Activated T-cell treated with anti-CD3 and anti-CD28 coated beads, Interleukin-2, amount 50 U/mL, for 72 hours (primary cell): ENCODE data around the gene KDM5B. TPM values are rescaled to one million over a fixed set of nuclear protein-coding genes. Genes with fewer than 3 reads are reported as not detected.

Experiments used
- ATAC-seq, 2 donors: fragments of 150-1000 bp; cut with Tn5 transposase; replicated peaks in 1 of 2; 2 replicates each; pipeline ENCODE4 v1.10.0; 2021; ENCODE audit warnings: moderate library complexity in 2 of 2, mild to moderate bottlenecking in 1 of 2
- DNase-seq, 2 donors: peaks; one replicate each; pipeline ENCODE4 v3.0.0; 2021 to 2022; ENCODE audit warnings: mixed read lengths in 1 of 2
- H3K27ac Mint-ChIP-seq: one replicate; pipeline ENCODE4 v1.8.0; 2022; ENCODE audit warnings: mild to moderate bottlenecking, moderate library complexity, mixed read lengths
- H3K27me3 Mint-ChIP-seq: one replicate; pipeline ENCODE4 v1.8.0; 2022; ENCODE audit warnings: low read depth, mixed read lengths
- H3K36me3 Mint-ChIP-seq, 2 donors: one replicate each; pipeline ENCODE4 v1.8.0; 2022; ENCODE audit warnings: mixed read lengths in 2 of 2, mild to moderate bottlenecking in 1 of 2; ENCODE audit not compliant: insufficient read depth in 2 of 2
- H3K4me1 Mint-ChIP-seq: one replicate; pipeline ENCODE4 v1.8.0; 2022; ENCODE audit warnings: low read depth, mixed read lengths
- H3K4me3 Mint-ChIP-seq, 2 donors: one replicate each; pipeline ENCODE4 v1.8.0; 2022; ENCODE audit warnings: mild to moderate bottlenecking in 2 of 2, mixed read lengths in 2 of 2, moderate library complexity in 2 of 2
- H3K9me3 Mint-ChIP-seq, 2 donors: one replicate each; pipeline ENCODE4 v1.8.0; 2022; ENCODE audit warnings: mixed read lengths in 2 of 2
- total RNA-seq, 2 donors: library from RNA; stranded (reverse); gene quantifications; one replicate each; pipeline ENCODE4 v1.2.3, GENCODE V29; 2022

Gene KDM5B
- 10 to 100 TPM; 47.0 to 53.6 TPM for total RNA-seq

DNA sequence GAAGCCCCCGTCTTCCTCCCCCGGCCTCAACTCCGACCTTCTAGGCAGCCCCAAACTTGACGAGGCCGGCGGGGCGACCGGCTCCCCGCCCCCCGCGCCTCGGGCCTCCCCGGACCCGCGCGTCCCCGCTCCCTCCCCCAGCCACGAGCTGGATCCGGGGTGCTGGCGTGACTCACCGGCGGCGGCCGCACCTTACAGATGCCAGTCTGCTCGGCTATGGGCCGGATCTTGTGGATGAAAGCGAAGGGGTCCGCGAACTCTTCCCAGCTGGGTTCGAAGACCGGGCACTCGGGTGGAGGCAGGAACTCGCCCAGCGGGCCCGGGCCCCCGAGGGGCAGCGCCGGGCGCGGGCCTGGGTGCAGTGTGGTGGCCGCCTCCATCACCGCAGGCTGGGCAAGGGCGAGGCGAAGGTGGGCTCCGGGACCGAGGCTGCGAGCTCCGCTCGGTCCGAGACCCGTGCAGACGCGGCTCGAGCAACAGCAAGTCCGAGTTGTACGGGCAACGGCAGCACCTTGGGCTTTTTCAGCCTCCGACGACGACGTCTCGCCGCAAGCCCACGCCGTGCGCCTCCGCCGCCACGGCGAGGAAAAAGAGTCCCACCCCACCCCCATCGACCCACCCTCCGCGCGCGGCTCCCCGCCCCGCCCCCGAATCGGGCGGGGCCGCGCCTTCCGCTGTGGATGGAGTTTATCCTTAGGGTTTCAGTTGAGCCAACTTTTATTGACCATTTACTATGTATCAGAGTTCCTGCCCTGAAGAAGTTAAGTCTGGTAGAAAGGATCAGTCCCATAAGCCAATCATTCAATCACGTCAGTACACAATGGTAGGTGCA is at the start of gene KDM5B:
KDM5B (minus strand) TSS at position 496 of the 832 bp plus-strand sequence; CDS start at position 380, 116 bp downstream.
- H3K27me3 Mint-ChIP-seq, result peaks cover 27% of the 10 kb centered on the region
- H3K27ac Mint-ChIP-seq, result peak within 1 kb of the TSS; percentile 79
- ATAC-seq, result peak; percentile 60 to 69
- H3K4me1 Mint-ChIP-seq, result peaks cover 60% of the 10 kb centered on the region
- peak; percentile 78 to 85 for DNase-seq
- H3K9me3 Mint-ChIP-seq, result no peaks in the 10 kb centered on the region
- peak within 1 kb of the TSS; percentile 91 to 98 for H3K4me3 Mint-ChIP-seq
- peaks cover 2 to 5% of the 10 kb centered on the region in 2 donors for H3K36me3 Mint-ChIP-seq

GRCh38 chr1:202857136-202857610 is 49.0 kb upstream of the KDM5B start:
- H3K27ac Mint-ChIP-seq, result no peak overlapping the region
- no peaks in the 10 kb centered on the region for H3K36me3 Mint-ChIP-seq
- no peak overlapping the region for H3K4me3 Mint-ChIP-seq
- H3K9me3 Mint-ChIP-seq, result no peaks in the 10 kb centered on the region
- DNase-seq, result no peak
- peaks cover 10% of the 10 kb centered on the region for H3K4me1 Mint-ChIP-seq
- peaks cover 23% of the 10 kb centered on the region for H3K27me3 Mint-ChIP-seq
- ATAC-seq, result no peak

DNA sequence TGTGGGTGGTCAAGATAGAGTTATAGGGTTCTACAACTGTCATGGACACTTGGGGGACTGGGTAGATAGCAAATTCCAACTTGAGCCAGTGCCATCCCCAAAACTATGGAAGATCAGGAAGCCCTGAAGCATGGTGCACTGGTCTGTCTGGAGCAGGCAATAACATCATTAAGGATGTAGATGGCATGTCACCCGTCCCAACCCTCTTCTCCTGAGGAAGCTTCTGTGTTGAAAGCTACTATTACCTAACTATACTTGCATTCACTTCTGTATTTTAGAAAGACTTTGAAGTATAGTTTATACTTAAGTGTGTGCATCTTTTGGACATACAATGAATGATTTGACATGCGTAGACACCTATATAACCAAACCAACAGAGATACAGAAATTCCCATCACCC is 47.8 kb upstream of the KDM5B start:
- Mint-ChIP-seq H3K4me3 (no peak overlapping the region), H3K36me3 (no peaks in the 10 kb centered on the region), H3K27me3 (peaks cover 11% of the 10 kb centered on the region), H3K4me1 (no peaks in the 10 kb centered on the region), H3K27ac (no peak overlapping the region), H3K9me3 (no peaks in the 10 kb centered on the region)
- ATAC-seq (no peak), DNase-seq (no peak)

GRCh38 chr1:202854787-202855186 is 46.6 kb upstream of the KDM5B start:
- Mint-ChIP-seq H3K27me3 (peaks cover 8% of the 10 kb centered on the region), H3K27ac (no peak overlapping the region), H3K36me3 (no peaks in the 10 kb centered on the region), H3K4me3 (no peak overlapping the region), H3K4me1 (no peaks in the 10 kb centered on the region), H3K9me3 (no peaks in the 10 kb centered on the region)
- DNase-seq, result no peak
- no peak for ATAC-seq

- H3K27ac Mint-ChIP-seq, result no peak overlapping the region
- peak; percentile 79 to 86 for ATAC-seq
- peaks cover 11% of the 10 kb centered on the region for H3K4me1 Mint-ChIP-seq
These were observed 44.1 kb upstream of the KDM5B start for GRCh38 chr1:202852163-202852904.

DNA sequence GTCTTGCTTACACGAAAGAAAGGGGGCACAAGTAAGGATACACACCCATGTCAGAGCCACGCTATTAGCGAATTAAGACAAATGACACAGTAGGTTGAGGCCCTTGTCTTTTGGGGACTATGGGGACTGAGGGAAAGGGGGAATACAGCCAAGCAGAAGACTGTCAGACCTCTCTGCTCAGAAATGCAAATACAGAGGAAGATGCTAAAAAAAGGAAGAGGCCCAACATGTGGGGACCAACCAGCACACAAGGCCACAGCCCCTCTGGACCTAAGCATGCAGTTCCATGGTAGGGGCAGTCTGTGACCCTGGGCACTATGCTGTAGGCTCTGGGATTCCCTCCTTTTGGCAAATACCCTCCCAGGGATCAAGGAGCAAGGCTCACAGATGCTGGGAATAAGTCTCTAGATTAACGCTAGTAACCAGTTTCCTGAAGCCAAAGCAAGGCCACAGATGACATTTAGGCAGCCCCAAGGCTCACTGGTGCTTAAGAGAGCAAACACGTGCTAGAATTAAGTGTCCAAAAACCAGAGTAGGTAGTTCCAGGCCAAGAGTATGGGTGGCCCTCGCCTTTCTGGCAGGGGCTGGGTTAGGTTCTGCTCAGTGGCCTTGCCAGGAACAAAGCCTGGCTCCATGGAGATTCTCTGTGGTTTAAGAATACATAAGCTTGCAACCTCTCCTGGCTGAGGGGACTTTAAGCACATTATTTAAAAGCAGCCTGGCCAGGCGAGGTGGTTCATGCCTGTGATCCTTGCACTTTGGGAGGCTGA is 42.6 kb upstream of the KDM5B start:
- Mint-ChIP-seq H3K27me3 (no peaks in the 10 kb centered on the region), H3K9me3 (no peaks in the 10 kb centered on the region), H3K36me3 (no peaks in the 10 kb centered on the region), H3K4me3 (no peak overlapping the region), H3K4me1 (peaks cover 11% of the 10 kb centered on the region), H3K27ac (no peak overlapping the region)
- DNase-seq, result no peak
- ATAC-seq, result no peak

More at GRCh38 chr1:202852163-202852904, 44.1 kb upstream of the KDM5B start:
- Mint-ChIP-seq H3K27me3 (no peaks in the 10 kb centered on the region), H3K4me3 (no peak overlapping the region), H3K9me3 (no peaks in the 10 kb centered on the region), H3K36me3 (no peaks in the 10 kb centered on the region)
- peak; percentile 38 to 56 for DNase-seq

DNA sequence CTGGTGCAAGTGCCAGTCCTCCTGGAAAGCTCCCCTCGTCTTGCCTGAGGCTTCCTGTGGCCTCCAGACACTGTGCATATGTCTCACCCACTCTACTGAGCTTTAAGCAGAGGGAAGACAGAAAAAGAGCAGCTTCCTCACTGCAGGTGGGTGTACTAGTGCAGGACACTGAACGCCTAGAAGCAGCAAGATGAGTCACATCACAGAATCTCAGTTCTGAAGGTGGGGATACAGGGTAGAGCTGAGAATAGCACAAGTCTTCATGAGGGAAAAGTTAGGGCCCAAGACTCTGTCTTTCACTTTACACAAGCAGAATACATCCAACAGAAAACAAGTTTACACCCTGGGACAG is 39.9 kb upstream of the KDM5B start:
- no peak overlapping the region for H3K4me3 Mint-ChIP-seq
- no peaks in the 10 kb centered on the region for H3K27me3 Mint-ChIP-seq
- ATAC-seq, result peak in 1 of 2 donors; percentile 62
- DNase-seq, result no peak
- no peaks in the 10 kb centered on the region for H3K9me3 Mint-ChIP-seq
- H3K4me1 Mint-ChIP-seq, result peaks cover 11% of the 10 kb centered on the region
- no peaks in the 10 kb centered on the region for H3K36me3 Mint-ChIP-seq
- H3K27ac Mint-ChIP-seq, result no peak overlapping the region

- peaks cover 11% of the 10 kb centered on the region for H3K4me1 Mint-ChIP-seq
- peaks cover 6% of the 10 kb centered on the region for H3K27me3 Mint-ChIP-seq
- ATAC-seq (no peak), DNase-seq (no peak)
- H3K36me3 Mint-ChIP-seq, result no peaks in the 10 kb centered on the region
- no peak overlapping the region for H3K4me3 Mint-ChIP-seq
- no peak overlapping the region for H3K27ac Mint-ChIP-seq
- H3K9me3 Mint-ChIP-seq, result no peaks in the 10 kb centered on the region
These were observed 36.7 kb upstream of the KDM5B start for GRCh38 chr1:202844935-202845334.

GRCh38 chr1:202844259-202844658 is 36.0 kb upstream of the KDM5B start:
- Mint-ChIP-seq H3K4me3 (no peak overlapping the region), H3K4me1 (peaks cover 11% of the 10 kb centered on the region), H3K36me3 (no peaks in the 10 kb centered on the region), H3K9me3 (no peaks in the 10 kb centered on the region), H3K27me3 (peaks cover 6% of the 10 kb centered on the region), H3K27ac (no peak overlapping the region)
- no peak for ATAC-seq
- DNase-seq, result no peak

- Mint-ChIP-seq H3K4me1 (peaks cover 1% of the 10 kb centered on the region), H3K36me3 (no peaks in the 10 kb centered on the region), H3K4me3 (no peak overlapping the region), H3K27ac (no peak overlapping the region), H3K27me3 (peaks cover 6% of the 10 kb centered on the region), H3K9me3 (no peaks in the 10 kb centered on the region)
- DNase-seq, result no peak
- ATAC-seq, result no peak
These were observed 34.9 kb upstream of the KDM5B start for GRCh38 chr1:202843081-202843480.

DNA sequence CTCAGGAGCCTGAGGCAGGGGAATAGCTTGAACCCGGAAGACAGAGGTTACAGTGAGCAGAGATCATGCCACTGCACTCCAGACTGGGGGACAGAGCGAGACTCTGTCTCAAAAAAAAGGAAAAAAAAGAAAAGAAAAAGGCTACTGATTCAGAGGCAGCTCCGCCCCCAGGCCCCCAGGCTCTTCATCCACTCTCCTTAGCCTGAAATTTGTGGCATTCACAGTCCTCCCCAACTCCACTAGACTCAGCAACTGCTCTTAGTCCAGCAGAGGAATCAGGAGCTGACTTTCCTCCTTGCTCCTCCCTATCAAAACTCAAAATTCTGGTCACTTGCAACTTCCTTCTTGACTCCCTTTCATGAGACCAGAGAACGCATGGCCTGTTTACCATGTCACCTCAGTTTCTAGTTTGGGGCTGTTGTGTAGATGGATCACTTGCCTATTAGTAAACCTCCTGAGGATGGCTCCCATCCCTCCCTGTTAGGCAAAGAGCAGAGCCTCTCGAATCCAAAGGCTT is 29.6 kb upstream of the KDM5B start:
- no peaks in the 10 kb centered on the region for H3K9me3 Mint-ChIP-seq
- DNase-seq, result no peak
- peaks cover 11% of the 10 kb centered on the region for H3K27me3 Mint-ChIP-seq
- no peak overlapping the region for H3K4me3 Mint-ChIP-seq
- H3K27ac Mint-ChIP-seq, result no peak overlapping the region
- H3K4me1 Mint-ChIP-seq, result peaks cover 40% of the 10 kb centered on the region
- ATAC-seq, result no peak
- no peaks in the 10 kb centered on the region for H3K36me3 Mint-ChIP-seq

DNA sequence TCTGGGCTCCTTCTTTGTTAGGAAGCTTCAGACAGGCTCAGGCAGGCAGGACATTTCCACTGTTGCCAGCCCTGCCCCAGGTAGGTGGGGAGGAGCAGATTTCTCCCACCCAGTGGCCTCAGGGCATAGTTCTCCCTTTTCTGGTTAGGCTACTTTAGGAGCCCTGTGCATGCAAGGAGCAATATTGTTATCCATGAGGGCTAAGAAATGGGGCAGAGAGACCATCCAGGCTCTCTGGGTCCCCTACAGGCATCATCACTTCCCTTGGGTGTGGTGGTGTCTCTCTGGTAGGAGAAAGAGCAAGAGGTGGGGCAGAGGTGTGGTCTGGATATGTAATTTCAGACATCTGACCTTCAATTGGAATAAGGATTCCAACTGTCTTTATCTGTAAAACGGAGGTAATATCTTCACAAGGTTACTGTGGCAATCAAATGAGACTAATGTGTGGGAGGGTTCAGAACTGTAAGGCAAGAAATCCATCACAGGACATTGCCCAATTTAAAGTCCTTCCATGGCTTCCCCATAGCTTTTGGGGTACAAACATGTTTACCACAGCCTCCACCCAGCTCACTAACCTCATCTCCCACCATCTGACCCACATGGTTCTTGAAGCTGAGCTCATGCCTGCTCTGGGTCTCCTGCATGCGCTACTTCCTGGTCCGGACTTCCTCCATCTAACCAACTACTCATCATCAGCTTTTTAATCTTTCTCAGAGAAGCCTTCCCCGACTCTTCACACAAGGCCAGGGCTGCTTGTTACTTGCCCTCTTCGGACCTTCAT is 28.6 kb upstream of the KDM5B start:
- peaks cover 40% of the 10 kb centered on the region for H3K4me1 Mint-ChIP-seq
- no peaks in the 10 kb centered on the region for H3K36me3 Mint-ChIP-seq
- no peak overlapping the region for H3K27ac Mint-ChIP-seq
- DNase-seq (no peak), ATAC-seq (no peak)
- peaks cover 11% of the 10 kb centered on the region for H3K27me3 Mint-ChIP-seq
- H3K9me3 Mint-ChIP-seq, result no peaks in the 10 kb centered on the region
- H3K4me3 Mint-ChIP-seq, result no peak overlapping the region
